NCI-H460 (cell line): ENCODE results near the gene CALY. TPM values are rescaled to one million over a fixed set of nuclear protein-coding genes. Genes with fewer than 3 reads are reported as not detected.
A peak's percentile ranks its signal among the peaks of the same experiment; 100 is the strongest.
"Not testable (repeated sequence)": the region's sequence is repeated elsewhere in the genome, so short reads cannot be mapped to it uniquely, and the experiment has no call there.

Experiments
- DNase-seq: peaks from one replicate; pipeline ENCODE4 v3.0.0-alpha.2; 2016; ENCODE audit warnings: low read depth; ENCODE audit errors: extremely low read depth
- total RNA-seq: library from RNA; depleted of rRNA; stranded (reverse); fragments of >200 nt; shearing (Covaris generic); gene quantifications from 2 replicates; pipeline ENCODE4 v1.2.3, GENCODE V29; 2014

CALY gene
- total RNA-seq, 1 experiment from 2014 or later: 0.20 TPM

DNA sequence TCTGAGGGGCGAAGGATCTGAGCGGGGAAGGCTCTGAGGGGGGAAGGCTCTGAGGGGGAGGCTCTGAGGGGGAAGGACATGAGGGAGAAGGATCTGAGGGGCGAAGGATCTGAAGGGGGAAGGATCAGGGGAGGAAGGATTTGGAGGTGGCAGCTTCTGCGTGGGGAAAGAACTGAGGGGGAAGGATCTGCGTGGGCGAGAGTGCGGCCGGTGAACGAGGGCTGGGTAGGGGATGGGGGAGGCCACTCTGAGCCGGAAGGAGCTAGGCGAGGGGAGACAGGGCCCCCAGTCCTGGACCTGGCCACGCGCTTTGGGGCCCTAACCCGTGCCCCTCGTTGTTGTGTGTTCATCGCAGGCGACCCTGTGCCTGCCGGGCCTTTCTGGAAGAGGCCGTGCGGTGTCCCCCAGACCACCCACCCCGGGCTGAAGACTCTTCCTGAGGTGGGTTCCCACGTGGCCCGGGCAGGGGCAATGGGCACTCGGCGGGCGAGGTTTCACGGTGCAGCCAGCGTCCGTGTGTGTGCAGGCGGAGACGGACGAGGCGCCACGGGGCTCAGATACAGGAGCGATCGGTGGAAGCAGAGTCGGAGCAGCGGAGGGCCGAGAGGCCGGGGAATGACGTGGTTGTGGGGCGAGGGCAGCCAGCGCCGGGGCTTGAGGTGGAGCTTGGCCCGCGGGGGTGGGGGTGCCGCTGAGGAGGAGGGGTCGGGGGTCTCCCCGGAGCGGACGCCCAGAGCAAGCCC lies 2.0 kb downstream of the CALY start:
- DNase-seq: no peak

DNA sequence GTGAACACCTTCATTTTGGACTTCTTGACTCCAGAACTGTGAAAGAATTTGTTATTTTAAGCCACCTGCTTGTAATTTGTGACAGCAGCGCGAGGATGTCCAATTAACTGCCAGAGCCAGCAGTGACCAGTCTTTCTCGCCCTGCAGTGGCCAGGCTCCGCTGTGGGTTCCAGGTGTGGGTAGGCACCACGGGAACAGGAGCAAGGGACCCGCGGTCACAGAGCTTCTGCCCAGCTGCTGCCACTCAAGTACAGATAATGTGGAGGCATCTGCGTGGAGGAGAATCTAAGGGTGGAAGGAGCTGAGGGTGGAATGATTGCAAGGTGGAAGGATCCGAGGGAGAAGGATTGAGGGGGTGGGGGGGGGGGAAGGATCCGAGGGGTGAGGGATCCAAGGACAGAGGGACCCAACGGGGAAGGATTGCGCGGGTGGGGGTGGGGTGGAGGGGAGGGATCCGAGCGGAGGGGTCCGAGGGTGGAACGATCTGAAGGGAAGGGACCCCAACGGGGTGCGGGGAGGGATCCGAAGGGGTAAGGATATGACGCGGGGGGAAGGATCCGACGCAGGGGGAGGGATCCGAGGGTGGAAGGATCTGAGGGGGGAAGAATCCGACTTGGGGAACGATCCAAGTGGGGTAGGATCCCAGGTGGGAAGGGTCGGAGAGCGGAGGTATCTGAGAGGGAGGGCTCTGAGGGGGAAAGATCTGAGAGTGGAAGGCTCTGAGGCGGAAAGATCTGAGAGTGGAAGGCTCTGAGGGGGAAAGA lies 3.6 kb downstream of the CALY start:
- DNase-seq: no peak

DNA sequence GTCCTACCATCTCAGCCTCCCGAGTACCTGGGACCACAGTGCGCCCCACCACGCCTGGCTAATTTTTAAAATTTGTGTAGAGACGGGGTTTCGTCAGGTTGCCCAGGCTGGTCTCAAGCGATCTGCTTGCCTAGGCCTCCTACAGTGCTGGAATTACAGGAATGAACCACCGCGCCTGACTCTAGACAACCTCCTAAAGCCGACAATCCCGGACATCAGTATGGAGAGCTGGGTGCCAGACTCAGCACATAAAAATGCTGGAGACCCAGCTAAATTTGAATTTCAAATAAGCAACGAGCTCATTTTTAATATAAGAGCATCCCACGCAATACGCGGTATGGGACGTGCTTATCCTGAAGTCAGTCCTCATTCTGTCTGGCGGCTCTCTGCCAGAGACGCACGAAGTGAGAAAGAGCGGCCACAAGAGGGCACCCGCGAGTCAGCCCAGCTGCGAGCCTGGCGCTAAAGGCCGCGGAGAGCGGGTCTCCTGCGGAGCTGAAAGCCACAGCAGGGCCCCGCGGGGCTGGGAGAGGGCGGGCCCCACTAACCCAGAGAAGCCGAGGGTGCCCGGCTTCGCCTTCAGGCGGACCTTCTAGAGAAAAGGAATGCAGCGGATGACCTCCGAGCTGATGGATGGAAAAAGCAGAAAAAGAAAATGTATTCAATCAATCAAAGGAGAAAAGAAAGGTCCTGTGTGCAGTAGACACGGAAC lies 7.0 kb downstream of the CALY start:
- DNase-seq: peak; percentile 88

DNA sequence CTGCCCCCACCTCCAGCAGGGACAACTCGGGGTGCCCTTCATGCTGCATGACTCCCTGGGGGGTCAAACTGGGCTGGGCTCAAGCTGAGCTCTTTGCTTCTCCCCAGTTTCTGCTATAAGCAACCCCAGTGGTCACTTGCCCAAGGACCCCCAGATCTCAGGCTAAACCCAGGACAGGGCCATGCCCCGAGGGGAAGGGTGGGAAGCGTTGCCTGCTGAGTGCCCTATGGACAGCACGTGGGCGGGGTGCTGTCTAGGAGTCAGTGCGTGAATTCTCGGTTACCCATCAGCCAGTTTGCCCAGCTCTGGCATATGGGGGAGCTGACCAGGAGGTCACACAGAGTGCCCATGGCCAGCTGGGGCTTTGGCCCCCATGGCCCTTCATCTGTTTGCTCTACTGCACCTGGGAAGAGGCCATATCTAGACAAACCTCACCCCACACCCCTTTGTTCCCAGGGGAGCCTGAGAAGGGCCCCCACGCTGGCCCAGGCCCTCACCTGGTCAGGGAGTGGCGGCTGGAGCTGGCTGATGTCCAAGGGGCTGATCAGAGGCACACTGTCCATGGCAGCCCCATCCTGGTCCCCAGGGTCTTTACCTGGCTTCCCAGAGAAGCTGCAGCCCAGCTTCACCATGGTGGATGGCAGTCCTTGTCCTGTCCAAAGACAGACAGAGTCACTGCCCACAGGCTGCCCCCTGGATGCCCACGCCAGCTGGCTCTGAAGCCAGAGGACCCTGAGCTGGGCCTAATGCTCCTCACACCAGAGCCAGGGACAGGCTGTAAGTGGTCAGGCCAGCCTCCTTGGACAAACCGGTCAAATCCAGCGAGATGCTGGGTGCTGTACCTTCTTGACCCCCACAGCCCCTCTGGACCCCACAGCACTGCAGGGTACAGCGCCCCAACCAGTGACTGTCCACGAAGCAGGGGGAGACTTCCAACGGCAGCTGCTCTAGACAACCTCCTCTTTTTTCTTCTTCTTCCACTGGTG lies 8.0 kb downstream of the CALY start:
- no peak for DNase-seq

DNA sequence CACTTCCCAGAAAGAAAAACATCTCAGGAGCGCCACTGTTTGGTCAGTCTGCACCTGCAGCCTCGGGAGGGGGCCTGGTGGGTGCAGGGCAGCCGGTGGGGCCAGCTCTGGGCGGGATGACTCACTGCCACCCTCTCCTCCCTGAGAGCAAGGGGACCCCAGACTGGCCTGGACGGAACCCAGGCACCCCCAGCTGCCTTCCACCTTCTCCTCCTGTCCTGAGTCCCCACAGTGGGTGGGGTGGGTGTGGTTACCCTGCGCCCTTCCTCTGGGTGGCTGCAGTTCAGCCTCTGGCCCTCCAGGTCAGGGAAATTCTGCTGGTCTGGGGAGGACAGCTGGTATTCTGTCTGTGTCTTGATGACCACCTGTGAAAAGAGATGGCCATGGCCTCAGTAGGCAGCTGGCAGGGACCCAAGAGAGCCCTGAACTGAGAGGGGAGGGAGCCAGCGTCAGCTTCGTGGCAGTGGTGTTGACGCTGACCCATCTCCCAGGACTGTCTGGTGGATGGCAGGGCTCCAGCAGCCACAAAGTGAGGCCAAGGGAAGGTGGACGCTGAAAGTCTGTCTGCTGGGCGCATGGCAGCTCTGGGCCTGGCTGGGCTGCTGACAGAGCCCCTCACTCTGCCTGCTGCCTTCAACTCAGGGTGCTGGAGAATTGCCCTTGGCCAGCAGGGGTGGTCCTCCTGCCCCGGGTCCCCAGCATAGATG lies 8.9 kb downstream of the CALY start:
- DNase-seq: no peak

DNA sequence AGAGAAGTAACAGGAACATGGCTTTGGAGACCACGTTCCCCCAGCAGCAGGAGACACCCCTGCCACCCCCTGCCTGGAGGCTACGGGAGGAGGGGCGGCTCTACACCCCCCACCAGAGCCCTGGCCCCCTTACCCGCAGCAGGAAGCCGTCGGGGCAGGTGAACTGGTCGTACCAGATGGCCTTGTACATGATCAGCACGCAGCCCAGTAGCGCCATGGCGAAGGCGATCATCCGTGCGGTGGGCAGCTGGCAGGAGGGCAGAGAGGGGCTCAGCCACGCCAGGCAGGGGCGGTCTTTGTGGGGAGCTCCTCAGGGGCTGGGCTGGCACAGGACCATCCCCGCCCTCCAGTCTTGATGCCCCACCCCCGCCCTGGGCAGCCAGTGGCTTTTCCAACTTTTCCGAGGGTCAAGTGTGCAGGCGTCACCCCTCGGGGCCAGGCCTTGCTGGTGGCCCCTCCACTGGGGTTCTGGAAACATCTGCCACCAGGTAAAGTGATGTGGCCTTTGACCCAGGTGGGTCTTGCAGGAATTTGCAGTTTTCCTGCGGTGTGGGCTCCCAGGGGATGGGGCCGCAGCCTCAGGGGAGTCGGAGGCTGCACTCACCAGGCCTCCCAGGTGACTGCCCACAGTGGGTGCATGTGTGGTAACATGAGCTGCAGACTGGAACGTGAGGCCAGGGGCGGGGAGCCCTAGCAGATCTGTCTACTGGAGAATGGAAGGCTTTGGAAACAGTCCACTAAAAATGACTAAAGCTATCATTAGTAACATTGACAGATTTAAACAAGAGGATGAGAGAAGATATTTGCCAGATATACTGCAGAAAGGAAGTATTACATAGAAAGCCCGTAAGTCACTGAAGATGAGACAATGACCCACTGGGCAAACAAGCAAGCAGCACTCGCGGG lies 9.7 kb downstream of the CALY start:
- no peak for DNase-seq

DNA sequence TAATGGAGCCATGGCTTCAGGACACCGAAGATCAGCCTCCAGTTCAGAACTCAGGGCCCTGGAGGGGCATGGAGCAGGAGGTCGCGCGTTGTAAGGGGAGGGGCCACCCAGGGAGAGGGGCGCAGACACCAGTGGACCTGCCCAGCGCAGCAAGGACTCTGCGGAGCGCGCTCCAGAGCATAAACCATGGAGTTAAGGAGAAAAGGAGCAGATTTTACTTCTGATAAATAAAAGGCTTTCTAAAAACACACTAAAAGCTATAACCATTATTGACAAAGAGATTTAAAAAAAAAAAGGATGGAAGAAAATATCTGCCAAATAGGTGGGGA lies 10.5 kb downstream of the CALY start:
- no peak for DNase-seq

DNA sequence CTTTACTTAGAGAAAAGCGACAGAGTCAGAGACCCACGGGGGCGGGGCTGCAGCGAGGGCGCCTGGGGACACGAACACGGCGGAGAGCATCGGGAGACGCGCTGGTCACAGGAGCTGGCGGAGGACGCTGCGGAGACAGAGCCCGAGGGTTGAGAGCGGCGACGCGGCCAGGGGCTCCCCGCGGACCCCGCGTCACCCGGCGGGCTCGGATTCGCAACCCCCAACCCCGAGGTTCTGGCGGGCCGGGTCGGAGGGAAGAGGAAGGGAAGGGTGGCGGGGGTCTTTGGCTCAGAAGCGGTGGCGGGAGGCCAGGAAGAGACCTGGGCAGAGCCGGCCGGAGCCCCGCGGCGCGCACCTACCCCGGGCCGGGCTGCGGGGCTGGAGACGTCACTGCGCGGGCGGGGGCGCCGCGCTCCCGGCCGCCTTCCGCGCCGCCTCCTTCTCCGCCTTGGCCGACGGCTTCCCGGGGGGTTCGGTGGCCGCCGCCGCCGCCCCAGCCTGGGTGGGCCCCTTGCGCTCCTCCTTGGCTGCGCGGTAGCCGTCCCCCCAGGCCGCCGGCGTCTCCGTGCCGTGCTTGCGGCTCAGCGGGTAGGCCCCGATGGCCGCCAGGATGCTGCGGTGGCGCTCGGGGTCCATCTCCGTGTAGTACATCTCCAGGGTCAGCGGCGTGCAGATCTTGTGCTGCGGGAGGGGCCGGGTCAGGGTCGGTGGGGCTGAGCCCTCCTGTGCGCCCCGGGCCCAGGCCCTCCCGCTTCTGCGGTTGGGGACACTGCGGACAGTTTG lies 11.1 kb downstream of the CALY start:
- DNase-seq: no peak

DNA sequence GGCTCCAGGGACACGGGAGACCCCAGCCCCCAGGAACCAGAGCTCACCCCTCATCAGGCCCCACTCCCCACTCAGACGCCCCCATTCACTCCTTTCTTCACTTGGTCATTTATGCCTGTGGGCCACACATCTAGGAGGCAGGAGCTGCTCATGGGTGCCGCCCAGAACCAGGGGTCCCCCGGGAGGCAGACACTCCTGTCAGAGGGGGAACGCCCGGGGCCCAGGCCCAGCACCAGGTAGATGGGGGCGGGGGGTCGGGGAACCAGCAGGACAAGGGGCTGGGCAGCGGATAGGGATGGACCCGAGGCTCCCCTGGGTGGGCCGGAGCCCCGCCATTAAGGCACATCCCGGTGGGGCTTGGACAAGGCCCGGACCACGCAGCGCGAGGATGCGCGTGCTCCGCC lies 11.8 kb downstream of the CALY start:
- DNase-seq: no peak

DNA sequence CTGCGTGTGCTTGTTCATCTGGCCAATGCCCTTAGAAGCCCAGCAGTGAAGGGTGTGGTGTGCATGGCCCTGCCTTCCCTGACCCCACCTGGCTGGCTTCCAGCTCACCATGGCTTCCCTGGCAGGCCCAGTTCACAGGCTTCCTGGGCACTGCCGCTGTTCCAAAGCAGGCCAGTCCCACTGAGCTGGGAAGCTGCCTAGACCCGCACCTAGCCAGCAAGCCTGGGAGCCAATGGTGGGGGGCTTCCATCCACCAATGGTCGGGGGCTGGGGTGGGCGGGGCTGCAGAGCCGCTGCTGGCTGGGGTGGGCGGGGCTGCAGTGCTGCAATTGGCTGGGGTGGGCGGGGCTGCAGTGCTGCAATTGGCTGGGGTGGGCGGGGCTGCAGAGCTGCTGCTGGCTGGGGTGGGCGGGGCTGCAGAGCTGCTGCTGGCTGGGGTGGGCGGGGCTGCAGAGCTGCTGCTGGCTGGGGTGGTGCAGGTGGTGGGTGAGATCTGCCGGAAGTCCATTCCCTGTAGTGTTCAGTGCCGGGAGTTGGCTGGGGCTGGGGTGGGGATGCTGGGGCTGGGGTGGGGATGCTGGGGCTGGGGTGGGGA lies 12.4 kb downstream of the CALY start:
- peak; percentile 53 for DNase-seq

DNA sequence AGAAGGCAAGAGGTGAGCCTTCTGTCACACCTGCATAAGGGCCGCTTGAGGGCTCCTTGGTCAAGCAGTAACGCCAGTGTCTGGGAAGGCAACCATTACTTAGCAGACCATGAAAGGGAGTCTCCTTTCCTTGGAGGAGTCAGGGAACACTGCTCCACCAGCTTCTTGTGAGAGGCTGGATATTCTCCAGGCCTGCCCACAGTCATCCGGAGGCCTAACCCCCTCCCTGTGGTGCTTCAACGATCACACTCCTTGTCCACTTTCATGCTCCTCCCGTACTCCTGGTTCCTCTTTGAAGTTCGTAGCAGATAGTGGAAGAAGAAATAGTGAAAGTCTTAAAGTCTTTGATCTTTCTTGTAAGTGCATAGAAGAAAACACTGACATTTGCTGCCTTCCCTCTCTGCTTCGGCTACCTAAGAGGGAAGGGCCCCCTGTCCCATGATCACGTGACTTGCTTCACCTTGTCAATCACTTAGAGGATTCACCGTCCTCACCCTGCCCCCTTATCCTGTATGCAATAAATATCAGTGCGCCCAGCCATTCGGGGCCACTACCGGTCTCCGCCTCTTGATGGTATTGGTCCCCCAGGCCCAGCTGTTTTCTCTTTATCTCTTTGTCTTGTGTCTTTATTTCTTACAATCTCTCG lies 14.5 kb downstream of the CALY start:
- not testable (repeated sequence) for DNase-seq

DNA sequence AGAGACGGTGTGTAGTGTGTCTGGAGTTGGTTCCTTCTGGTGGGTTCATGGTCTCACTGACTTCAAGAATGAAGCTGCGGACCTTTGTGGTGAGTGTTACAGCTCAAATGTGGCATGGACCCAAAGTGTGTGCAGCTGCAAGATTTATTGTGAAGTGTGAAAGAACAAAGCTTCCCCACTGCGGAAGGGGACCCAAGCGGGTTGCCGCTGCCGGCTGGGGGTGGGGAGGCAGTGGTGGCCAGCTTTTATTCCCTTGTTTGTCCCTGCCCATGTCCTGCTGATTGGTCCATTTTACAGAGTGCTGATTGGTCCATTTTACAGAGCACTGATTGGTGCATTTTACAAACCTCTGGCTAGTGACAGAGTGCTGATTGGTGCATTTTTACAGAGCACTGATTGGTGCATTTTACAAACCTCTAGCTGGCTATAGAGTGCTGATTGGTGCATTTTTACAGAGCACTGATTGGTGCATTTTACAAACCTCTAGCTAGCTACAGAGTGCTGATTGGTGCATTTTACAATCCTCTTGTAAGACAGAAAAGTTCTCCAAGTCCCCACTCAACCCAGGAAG lies 15.8 kb downstream of the CALY start:
- not testable (repeated sequence) for DNase-seq

DNA sequence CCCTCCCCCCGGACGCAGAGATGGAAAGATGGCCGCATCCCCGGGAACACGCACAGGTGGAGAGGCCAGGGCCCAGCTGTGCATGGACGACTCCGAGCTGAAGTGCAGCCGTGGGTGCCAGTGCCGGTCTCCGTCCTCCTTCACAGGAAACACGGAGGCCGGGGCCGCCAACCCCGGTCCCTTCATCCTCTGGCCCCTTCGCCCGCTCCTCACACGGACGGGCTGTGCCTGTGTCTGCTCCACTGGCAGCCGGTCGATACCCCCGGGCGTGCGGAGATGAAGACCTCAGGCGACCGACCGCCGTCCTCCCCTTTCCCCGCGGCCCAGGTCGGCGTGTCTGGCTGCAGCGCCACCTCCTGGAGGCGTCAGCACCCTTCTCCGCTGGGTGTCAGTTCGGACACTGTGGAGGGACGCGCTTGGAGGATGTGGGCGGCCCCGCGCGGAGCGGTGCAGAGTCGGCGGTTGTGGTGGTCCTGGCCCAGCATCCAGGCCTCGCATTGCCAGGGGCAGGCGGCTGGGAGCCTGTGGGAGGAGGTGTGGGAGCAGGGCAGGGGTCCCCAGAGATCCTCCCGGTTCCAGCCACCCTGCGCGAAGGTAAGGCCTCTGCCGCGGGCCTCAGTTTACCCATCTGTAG lies 18.1 kb downstream of the CALY start:
- peak; percentile 68 for DNase-seq

DNA sequence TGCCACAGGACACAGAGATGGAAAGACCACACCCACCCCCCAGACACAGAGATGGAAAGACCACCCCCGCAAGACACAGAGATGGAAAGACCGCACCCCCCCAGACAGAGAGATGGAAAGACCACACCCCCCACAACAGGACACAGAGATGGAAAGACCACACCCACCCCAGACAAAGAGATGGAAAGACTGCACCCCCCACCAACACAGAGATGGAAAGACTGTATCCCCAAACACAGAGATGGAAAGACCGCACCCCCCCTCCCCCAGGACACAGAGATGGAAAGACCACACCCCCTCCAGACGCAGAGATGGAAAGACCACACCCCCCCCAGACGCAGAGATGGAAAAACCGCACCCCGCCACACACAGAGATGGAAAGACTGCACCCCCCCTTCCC lies 20.0 kb downstream of the CALY start:
- DNase-seq: no peak

DNA sequence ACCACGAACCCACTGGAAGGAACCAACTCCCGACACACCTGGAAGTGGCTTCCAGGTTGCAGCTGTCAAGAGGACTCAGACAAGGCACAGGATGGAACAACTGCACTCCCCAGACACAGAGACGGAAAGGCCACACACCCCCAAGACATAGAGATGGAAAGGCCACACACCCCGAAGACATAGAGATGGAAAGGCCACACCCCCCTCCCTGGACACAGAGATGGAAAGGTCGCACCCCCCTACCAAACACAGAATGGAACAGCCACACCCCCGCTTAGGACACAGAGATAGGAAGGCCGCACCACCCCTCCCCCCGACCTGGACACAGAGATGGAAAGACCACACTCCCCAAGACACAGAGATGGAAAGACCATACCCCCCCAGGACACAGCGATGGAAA lies 20.4 kb downstream of the CALY start:
- DNase-seq: no peak

DNA sequence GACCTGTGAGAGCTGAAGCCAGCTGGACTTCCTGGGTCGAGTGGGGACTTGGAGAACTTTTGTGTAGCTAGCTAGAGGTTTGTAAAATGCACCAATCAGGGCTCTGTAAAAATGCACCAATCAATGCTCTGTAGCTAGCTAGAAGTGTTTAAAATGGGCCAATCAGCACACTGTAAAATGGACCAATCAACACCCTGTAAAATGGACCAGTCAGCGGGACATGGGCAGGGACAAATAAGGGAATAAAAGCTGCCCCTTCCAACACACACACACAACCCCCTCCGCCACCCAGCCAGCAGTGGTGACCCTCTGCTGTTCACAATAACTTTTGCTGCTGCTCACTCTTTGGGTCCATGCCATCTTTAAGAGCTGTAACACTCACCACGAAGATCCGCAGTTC lies 20.8 kb downstream of the CALY start:
- peak; percentile 24 for DNase-seq
